Vagina (tissue), 2 donors: ENCODE data around the gene NUAK1.

Experiments used
- CTCF ChIP-seq, 3 experiments: fragments of 450-650 bp in 2 of 3; fragments of 200-600 bp in 1 of 3; sonication (generic) in 1 of 3; IDR thresholded peaks; one replicate each; pipeline ENCODE4 v1.5.1; 2017 to 2019; ENCODE audit warnings: antibody characterized with exemption in 3 of 3, mild to moderate bottlenecking in 2 of 3, moderate library complexity in 2 of 3
- POLR2A ChIP-seq, 2 donors: fragments of 450-650 bp; IDR thresholded peaks; one replicate each; pipeline ENCODE4 v1.6.1; 2017; ENCODE audit warnings: antibody characterized with exemption in 2 of 2, mild to moderate bottlenecking in 2 of 2, moderate library complexity in 2 of 2
- POLR2AphosphoS5 ChIP-seq, 2 donors: sonication (generic); formaldehyde crosslinking; IDR thresholded peaks; one replicate each; pipeline ENCODE4 v1.9.0; 2017; ENCODE audit warnings: antibody characterized with exemption in 2 of 2, mild to moderate bottlenecking in 2 of 2, low read depth in 1 of 2; ENCODE audit not compliant: insufficient read depth in 1 of 2

GRCh38 chr12:106096376-106096775 lies 42.4 kb downstream of the NUAK1 start:
- TF ChIP-seq POLR2AphosphoS5 (IDR thresholded peaks at IDR 0.05; ENCODE audit: insufficient read depth in 1 of 2, low read depth in 1 of 2) (no peak), POLR2A (IDR thresholded peaks at IDR 0.05) (no peak), CTCF (IDR thresholded peaks at IDR 0.05) (no peak)
